Measurements from ENCODE around the gene SPATS2.

The SPATS2 gene

GRCh38 chr12:49538510-49539403, 171.5 kb downstream of the SPATS2 start, which contains the start of gene KCNH3:
Gene KCNH3, plus strand, starts transcription at chr12:49539030. Its CDS starts 387 bp downstream, at chr12:49539417.
- peak within 1 kb of the TSS; percentile 38 for H3K4me3 ChIP-seq (ENCODE audit: low read depth, low read length)
- TF ChIP-seq, protein P1, sequence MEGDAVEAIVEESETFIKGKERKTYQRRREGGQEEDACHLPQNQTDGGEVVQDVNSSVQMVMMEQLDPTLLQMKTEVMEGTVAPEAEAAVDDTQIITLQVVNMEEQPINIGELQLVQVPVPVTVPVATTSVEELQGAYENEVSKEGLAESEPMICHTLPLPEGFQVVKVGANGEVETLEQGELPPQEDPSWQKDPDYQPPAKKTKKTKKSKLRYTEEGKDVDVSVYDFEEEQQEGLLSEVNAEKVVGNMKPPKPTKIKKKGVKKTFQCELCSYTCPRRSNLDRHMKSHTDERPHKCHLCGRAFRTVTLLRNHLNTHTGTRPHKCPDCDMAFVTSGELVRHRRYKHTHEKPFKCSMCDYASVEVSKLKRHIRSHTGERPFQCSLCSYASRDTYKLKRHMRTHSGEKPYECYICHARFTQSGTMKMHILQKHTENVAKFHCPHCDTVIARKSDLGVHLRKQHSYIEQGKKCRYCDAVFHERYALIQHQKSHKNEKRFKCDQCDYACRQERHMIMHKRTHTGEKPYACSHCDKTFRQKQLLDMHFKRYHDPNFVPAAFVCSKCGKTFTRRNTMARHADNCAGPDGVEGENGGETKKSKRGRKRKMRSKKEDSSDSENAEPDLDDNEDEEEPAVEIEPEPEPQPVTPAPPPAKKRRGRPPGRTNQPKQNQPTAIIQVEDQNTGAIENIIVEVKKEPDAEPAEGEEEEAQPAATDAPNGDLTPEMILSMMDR (IDR thresholded peaks at IDR 0.05; ENCODE audit: insufficient read depth, low read length, missing control alignments) = no peak
- no peak for DNase-seq (ENCODE audit: low read depth, low spot score)
- CTCF ChIA-PET = interaction anchor here (0.8 to 3.9 kb wide), 7 partner anchors 15 to 450 kb away, joined by 3 to 35 read pairs (median 4); no protein-coding TSS in a partner anchor
- POLR2A ChIA-PET = no interaction called here

DNA sequence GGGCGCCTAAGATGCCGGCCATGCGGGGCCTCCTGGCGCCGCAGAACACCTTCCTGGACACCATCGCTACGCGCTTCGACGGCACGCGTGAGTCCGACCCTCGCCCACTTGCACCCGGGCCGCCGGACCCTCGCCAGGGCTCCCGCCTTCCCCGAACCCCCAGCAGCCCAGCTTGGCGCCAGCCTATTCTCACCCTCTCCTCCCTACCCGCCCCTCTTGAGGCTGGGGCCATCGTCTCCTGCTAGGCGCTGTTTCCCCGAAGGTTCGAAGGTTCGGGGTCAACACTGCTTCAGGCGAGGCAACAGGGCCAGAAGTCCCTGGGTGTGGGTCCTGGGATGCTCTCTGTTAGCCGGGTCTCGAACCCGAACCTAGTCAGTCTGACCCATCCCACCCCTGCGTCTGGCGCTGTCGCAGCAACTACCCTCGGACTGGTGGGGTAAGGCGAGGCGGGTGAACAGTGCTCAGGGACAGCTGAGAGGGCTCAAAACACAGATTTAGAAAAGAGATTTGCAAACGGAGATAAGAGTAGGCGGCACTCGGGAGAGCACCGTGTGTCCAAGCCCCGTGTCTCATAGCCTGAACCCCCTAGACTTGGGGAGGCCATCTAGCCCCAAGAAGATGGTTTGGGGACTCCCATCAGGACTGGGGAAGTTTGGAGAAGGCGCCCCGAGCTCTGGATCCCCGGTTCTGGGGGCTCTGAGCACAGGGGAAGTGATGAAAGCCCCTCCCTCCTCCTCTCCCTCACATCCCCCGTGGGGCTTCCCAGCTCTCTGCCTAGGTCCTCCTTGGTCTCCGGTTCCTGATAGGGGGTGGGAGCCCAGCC, 172.4 kb downstream of the SPATS2 start:
- POLR2A ChIA-PET = no interaction called here
- no peak for DNase-seq (ENCODE audit: low read depth, low spot score)
- H3K4me3 ChIP-seq (ENCODE audit: low read depth, low read length) = no peak overlapping the region
- CTCF ChIA-PET = interaction anchor here (1.1 to 2.0 kb wide), 3 partner anchors 14 to 181 kb away, joined by 3 to 5 read pairs (median 4); no protein-coding TSS in a partner anchor
- TF ChIP-seq, protein P1 (IDR thresholded peaks at IDR 0.05; ENCODE audit: insufficient read depth, low read length, missing control alignments) = no peak

- TF ChIP-seq, protein P1 (IDR thresholded peaks at IDR 0.05; ENCODE audit: insufficient read depth, low read length, missing control alignments) = no peak
- no peak for DNase-seq (ENCODE audit: low read depth, low spot score)
- ChIA-PET POLR2A (no interaction called here), CTCF (interaction anchor here (1.1 to 2.0 kb wide), 3 partner anchors 13 to 182 kb away, joined by 3 to 5 read pairs (median 4); no protein-coding TSS in a partner anchor)
- no peak overlapping the region for H3K4me3 ChIP-seq (ENCODE audit: low read depth, low read length)
Observed at GRCh38 chr12:49540229-49541139, 173.2 kb downstream of the SPATS2 start.

DNA sequence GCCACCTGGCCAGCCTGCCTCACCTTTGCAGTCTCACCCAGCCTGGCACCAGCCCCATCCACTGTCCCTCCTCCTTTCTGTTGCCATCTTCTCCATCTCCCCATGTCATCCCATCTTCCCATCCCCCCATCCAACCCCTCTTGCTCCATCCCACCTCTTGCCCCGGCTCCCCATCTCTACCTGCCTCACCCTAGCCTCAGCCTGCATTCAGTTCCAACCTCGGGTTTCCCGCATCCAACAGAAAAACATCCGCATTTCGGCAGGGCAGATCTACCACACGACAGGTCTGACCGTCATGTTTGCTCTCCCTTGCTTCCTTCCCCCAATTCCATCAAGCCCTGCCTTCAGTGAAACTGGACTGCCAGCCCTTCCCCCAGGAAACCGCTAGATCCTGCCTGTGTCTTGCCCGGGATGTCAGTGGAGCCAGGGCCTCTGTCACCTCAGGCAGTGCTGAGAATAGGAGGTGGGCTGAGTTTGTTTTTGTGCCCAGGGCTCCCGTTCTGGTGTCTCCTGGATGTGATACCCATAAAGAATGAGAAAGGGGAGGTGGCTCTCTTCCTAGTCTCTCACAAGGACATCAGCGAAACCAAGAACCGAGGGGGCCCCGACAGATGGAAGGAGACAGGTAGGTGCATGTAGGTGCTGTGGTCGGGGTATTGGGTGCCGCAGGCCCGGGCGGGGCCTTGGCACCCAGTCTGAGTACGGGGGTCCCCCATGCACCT, 174.0 kb downstream of the SPATS2 start:
- CTCF ChIA-PET = no interaction called here

More for the DNA sequence above, 174.0 kb downstream of the SPATS2 start:
- TF ChIP-seq, protein P1 (IDR thresholded peaks at IDR 0.05; ENCODE audit: insufficient read depth, low read length, missing control alignments) = no peak
- no peak overlapping the region for H3K4me3 ChIP-seq (ENCODE audit: low read depth, low read length)
- DNase-seq (ENCODE audit: low read depth, low spot score) = no peak
- POLR2A ChIA-PET = interaction anchor here (0.7 kb wide), 1 partner anchor 54 kb away, joined by 3 read pairs; no protein-coding TSS in a partner anchor

All from AG04449 (cell line).